GM21447 (cell line): ENCODE results near the gene SERPINI2.

Experiments used
- ATAC-seq: cut with Tn5 transposase; IDR thresholded peaks from one replicate; pipeline ENCODE4 v1.9.1; 2021; ENCODE audit not compliant: unreplicated experiment

The SERPINI2 gene, protein sequence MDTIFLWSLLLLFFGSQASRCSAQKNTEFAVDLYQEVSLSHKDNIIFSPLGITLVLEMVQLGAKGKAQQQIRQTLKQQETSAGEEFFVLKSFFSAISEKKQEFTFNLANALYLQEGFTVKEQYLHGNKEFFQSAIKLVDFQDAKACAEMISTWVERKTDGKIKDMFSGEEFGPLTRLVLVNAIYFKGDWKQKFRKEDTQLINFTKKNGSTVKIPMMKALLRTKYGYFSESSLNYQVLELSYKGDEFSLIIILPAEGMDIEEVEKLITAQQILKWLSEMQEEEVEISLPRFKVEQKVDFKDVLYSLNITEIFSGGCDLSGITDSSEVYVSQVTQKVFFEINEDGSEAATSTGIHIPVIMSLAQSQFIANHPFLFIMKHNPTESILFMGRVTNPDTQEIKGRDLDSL

DNA sequence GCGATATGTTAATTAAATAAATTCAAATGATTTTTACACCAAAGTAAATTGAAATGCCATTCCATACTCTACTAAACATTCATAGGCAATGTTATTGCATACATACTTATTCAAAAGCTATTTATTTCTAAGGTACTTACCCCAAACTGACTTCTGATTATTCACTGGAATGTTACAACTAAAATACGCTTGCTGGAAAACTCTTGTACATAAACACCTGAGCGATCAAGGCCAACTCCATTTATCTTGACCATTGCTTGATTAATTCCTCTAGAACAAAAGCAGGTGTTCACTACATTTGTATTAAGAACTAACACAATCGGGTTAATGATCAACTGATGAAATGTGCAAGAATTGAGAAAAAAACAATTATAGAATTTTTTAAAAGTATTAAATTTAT is at the start of gene SERPINI2:
Gene SERPINI2 (minus strand): TSS at position 180 of the 400 bp plus-strand sequence. CDS start 2,208 bp downstream, outside the sequence.
- no peak for ATAC-seq

DNA sequence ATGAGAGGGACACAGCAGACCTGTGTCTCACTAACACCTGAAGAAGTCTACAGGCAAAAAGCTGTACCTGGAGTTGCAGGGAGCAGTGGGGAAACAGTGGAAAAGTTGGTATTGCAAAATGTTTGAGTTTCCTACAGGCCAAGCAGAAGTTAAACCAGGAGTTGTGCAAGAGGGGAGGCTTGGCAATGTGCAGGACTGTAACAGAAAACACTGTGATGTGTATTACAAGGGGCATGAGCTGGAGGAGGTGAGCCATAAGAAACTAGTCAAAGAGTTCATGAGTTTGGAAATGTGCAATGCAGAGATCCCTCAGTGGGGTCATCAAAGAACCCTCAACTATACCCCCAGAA is 47.1 kb upstream of the SERPINI2 start:
- no peak for ATAC-seq

DNA sequence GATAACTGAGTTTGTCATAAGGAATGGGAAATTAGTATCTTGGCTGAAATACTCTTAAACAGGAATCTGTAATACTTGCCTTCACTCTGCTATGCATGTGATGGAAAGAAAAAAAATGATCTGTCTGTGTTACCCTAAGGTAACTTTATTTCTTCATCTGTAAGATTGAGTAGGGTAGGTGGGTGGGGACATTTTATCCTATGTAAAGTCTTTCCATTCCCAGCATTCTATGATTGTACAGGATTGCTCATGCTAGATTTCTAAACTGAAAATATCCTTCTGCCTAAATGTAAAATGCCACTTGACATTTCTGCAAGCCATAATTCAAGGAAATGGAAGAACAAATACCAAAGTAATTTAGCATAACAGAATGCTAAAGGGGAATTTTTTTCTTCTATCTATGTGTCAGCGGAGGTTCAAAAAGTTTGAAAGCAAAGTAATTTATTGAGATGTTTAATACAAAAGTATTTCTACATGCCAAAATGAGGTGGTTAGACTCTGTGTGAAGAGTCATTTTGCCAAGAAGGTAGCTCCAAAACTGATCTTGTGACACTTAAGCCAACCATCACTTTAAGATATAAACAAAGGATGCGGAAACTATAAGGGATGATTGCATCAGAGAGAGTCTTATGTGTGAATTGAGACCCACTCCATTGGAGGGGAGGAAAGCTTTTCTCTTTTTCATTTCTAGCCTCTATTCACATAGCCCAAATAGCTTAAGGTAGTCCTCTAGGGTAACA is 46.6 kb upstream of the SERPINI2 start:
- no peak for ATAC-seq

DNA sequence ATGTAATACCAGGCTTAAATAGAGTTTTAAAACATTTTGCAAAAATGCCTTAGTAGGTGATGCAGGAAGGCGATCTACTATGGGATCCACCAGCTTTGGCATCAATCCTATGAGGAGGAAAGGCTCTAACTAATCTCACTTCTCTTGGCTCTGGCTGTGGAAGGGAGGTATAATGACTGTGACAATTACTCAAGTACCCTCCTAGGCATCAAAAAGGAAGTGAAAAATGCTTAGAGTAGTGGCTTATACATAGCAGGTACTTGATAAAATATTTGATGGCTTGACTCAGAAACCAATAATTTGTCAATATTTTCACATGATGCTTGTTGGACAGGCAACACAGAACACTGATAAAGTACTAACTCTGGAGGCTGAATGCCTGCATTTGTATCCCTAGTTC is 34.1 kb upstream of the SERPINI2 start:
- ATAC-seq, result no peak

DNA sequence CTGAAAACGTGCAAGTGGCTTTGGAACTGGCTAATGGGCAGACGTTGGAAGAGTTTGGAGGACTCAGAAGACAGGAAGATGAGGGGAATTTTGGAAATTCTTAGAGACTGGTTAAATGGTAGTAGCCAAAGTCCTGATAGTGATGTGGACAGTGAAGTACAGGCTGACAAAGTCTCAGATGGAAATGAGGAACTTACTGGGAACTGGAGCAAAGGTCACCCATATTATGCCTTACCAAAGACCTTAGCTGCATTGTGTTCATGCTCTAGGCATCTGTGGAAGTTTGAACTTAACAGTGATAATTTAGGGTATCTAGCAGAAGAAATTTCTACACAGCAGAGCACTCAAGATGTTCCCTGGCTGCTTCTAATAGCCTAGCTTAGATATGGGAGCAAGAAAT is 28.6 kb upstream of the SERPINI2 start:
- ATAC-seq, result no peak

DNA sequence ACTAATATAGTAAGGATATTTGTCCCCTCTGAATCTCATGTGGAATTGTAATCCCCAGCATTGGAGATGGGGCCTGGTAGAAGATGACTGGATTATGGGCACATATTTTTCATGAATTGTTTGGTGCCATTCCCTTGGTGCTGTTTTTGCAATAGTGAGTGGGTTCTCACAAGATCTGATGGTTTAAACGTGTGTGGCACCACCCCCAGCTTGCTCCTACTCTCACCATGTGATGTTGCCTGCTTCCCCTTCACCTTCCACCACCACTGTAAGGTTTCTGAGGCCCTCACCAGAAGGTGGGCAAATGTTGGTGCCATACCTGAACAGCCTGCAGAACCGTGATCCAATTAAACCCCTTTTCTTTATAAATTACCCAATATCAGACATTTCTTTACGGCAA is 28.1 kb upstream of the SERPINI2 start:
- ATAC-seq, result no peak

DNA sequence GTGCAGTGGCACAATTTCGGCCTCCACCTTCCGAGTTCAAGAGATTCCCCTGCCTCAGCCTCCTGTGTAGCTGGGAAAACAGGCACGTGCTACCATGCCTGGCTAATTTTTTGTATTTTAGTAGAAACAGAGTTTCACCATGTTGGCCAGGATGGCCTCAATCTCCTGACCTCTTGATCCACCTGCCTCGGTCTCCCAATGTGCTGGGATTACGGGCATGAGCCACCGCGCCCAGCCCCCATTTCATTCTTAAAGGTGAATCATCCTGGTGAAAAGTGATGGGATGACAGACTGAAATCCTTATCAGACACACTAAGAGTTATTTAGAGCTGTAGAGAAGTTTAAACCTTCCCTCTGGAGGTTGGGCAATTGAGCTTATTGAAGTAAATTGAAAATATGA is 24.1 kb upstream of the SERPINI2 start:
- ATAC-seq, result no peak

DNA sequence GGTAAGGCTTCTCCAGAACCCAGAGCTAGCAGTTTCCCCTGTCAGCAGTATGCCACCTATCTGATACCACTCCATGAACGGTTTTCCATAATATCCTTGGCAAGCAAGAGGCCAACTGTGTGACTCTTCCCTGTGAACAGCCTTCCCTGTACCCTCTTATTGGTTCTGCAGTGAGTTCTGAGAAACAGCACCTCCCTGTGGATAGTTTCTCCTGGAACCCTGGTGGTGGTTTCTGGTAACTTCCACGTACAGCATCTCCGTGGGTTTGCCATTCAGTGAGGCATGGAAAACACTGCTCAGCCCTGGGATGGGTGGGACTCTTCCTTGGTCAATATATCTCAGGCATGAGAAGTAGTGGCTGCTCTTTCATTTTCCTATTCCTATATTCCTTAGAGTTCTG is 19.4 kb upstream of the SERPINI2 start:
- ATAC-seq, result no peak

DNA sequence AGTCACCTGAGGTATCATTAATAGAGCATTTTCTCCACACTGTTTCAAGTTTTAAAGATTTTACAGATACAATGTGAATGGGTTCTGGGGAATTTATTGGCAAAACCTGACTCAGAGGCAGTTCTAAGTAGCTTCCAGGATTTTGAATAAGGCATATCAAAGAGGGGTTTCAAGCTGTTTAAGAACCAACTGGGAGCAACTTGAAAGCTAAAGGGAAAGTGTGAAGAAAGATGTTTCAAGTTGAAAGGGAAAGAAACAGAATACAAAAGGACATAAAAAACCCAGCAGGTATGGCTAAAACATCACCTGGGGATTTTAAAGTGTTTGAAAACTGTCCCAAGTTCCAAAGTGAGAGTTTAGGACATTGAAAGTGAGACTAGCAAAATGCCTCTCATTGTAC is 17.8 kb upstream of the SERPINI2 start:
- ATAC-seq, result no peak

DNA sequence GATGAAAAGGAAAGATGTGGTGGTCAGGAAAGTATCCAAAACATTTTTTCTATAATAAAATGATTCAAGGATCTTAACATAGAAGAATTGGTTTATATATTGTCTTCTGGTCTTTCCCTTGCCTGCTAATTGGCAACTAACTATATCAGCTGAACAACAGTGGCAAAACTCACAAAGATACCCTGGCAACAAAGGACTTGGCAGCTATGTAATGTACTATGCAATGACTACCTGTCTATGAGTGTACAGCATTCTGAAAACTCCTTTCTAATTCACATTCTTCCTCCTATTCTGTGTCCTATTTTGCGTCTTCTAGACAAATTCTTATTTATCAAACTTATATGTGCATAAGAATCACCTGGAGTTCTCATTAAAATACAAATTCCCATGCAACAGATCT is 15.7 kb upstream of the SERPINI2 start:
- ATAC-seq, result no peak

DNA sequence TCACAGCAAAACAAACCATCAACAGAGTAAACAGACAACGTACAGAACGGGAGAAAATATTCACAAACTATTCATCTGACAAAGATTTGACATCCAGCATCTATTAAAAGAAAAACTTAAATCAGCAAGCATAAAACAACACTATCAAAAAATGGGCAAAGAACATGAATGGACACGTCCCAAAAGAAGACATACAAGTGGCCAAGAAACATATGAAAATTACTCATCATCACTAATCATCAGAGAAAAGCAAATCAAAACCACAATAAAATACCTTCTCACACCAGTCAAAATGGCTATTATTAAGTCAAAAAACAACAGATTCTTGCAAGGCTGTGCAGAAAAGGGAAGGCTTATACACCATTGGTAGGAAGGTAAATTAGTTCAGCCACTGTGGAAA is 13.7 kb upstream of the SERPINI2 start:
- ATAC-seq, result no peak

DNA sequence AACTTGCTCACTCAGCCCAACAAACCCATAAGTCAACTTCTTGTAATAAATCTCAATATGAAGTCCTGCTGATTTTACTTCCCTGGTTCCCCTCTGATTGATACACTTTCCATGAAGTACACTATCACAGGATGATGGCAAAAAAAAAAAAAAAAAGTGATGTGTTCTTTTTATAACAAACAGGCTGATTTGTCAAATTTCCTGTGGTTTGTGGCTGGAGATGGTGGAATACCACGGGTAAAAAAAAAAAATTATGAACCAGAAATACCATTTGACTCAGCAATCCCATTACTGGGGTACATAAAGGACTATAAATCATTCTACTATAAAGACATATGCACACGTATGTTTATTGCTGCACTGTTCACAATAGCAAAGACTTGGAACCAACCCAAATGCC is 10.7 kb upstream of the SERPINI2 start:
- ATAC-seq, result no peak

DNA sequence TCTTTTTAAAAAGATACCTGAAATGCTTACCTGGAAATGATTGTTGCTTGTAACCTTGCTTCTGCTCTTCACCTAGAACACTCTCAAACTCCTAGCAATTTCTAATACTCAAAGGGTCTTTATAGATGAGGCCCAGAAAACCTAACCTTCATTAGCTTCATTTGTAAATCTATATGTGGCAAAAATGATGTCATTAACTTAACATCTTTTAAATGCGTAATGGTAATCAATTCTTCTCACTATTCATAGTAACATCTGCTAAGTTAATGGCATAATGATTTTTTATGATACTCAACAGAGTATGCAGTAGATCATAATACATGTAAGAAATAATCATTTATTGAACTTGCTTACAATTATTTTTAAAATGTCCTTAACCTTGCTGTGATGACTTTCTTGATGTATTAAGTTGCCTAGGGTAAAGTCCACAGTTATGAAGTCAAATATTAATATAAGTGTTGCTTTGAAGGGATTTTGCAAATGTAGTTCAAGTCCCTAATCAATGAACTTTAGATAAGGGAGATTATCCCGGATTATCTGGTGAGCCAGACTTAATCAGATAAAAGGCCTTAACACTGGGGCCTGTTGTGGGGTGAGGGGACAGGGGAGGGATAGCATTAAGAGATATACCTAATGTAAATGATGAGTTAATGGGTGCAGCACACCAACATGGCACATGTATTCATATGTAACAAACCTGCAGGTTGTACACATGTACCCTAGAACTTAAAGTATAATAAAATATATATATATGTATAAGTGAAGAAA is 10.1 kb upstream of the SERPINI2 start:
- no peak for ATAC-seq

DNA sequence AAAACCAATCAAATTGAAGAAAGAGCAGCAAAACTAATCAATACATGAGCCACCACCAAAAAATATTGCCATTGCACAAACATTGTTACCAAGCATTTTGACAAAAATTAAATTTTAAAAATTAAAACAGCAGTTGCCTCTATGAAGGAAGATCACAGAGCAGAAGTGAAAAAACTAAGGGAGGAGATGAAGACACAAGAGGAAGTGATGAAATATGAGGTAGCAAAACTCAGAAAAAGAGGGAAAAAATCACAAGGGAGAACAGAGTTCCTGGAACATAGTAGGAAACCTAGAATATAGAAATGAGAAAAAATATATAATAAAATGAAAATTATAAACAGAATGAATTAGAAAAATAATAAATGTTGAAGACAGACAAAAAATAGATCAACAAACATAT is 7.3 kb upstream of the SERPINI2 start:
- ATAC-seq, result no peak

DNA sequence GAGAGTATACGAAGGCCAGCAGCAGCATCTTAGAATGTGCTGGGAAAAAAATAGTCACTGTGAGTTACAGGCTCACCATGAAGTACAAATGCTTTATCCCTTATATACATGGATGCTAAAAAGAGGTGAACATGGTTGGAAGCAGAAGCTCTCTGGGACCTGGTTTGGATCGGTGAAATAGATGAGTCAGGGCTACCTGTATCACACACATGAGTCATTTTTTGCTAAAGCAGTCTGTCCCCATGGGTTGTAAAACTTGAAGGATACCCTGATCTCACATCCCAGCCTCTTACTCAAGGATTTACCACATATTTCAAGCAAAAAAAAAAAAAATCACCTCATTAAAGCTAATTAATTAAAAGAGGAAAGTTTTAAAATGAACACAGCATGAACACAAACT is 6.9 kb upstream of the SERPINI2 start:
- ATAC-seq, result no peak

DNA sequence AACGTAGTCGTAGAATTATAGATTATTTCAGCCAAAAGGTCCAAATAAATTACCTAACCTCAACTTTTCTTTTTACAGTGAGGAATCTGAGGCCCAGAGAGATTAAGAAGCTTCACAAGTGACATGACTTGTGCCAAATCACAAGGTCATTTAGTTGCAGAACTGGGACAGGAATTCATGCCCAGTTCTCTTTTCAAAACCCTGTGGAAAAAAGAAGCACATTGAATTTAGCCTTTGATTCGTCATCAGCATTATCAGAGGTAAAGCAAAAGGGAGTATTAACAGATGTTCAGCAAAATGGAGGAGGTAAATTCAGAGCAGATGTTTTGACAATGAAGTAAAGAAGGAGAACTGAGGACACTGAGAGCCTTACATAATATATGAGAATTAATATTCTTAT is 4.5 kb downstream of the SERPINI2 start:
- ATAC-seq, result no peak

DNA sequence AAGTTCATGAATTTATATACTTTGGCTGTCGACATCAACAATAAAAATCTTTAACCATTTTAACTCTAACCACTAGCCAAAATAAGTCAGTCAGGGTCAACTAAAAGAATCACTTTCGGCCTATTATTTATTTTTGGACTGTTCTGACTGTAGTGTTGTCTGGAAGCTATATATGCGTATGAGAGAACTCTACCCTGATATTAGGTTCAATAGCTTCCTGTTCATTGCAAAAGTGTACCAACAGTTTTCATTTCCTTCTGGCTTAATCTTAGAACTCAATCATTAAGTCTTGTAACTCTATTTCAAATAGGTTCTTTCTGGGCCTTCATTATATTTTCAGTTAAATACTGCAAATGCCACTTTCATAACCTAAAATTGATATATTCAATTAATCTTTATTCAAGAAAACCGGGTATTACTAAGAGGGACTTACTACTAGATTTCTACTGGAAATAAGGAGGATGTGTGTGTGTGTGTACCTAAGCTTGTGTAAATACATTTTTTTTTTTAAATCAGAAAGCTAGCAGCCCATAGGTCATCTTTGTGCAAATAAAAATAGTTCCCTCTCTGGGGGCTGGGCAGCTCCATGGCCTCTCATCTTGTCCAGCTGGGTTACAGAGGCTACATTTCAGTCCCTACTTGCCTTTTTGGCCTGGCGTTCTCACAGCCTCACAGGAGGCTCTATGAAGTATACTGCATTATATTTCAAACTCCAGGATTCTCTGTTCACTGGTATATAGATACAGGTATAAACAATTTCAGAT is 5.8 kb downstream of the SERPINI2 start:
- no peak for ATAC-seq

DNA sequence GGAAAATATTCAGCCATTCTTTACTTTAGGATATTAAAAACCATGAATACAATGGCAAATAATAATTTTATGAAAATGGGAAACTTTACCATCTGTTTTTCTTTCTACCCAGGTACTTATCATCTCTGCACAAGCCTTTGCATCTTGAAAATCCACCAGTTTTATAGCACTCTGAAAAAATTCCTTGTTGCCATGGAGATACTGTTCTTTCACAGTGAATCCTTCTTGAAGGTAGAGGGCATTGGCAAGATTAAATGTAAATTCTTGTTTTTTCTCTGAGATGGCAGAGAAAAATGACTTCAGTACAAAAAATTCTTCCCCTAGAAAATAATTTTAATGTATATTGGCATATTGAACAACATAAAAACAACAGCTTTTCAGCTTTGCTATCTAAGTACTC is 6.9 kb downstream of the SERPINI2 start:
- no peak for ATAC-seq

DNA sequence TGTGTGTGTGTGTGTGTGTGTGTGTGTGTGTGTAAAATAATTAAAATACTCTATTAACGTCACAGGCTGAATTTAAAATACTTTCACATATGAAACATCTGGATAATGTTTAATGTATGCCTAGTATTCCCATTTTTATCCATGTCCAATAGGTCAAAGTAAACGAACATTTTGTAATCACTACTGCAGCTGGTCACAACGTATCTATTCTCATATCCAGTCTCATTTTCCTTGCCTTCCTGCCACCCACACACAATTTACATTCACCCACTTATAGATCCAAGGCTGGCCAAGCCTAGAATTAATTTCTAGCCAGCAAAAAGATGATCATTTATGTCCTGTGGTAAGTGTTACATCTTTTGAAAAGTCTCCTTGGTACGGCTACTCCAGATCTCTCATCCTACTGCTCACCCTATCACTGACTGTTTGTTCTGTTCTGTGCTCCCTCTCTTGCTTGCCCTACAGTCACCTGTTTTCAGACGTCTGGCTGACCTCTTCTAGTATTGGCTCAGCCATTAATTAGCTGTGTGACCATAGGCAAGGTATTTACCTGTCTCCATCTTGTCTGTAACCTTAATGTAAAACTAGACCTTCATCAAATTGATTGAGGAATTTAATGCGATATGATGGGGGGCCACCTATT is 17.6 kb downstream of the SERPINI2 start:
- ATAC-seq, result no peak

DNA sequence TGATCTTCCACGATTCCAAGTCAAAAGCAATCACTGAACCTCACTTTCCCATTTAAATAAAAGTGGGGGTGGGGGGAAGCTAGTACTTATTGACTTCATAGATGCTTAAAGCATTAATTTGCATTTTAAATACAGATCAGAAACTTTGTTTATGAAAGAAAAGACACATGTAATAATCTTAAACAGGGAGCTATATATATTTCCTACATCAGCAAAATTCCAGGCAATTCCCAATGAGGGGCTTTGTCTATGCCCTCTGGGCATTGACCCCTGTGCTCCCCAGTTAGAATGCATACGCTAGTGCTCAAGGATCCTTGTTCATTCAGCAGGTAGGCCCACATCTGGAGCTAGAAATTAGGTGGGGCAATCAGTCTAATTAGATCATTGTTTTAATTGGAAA is 20.0 kb downstream of the SERPINI2 start:
- ATAC-seq, result no peak

DNA sequence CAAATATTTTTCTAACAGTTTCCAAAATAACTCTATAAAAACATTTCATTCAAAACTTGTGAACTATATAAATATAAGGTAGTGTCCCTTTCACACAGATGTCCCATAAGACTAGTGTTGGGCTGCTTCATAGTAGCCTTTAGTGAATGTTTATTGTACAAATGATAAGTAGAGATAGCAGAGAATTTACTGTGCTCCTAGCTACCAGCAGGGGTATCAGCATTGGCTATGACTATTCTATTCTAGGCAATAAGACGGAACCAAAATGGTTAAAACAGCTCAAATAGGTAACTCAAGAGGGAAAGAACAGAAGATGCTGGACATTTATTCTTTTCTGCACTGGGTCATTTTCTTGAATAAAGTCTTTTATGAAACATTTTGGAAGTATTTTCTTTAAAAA is 22.6 kb downstream of the SERPINI2 start:
- no peak for ATAC-seq
